ENCODE measurements around the gene NUBP1.

- TF ChIP-seq CTCF (IDR thresholded peaks at IDR 0.05) (no peak), POLR2A (IDR thresholded peaks at IDR 0.05) (no peak)
These were observed 2.8 kb upstream of the NUBP1 start for GRCh38 chr16:10740845-10741208.

Measured in right lobe of liver (tissue), 4 donors.